Stimulated activated CD8-positive, alpha-beta memory T cell treated with anti-CD3 and anti-CD28 coated beads, Interleukin-4, amount 100 ng/mL, for 24 hours (primary cell): Measurements from ENCODE around the gene RRAGB.
"Not testable (repeated sequence)": the region's sequence is repeated elsewhere in the genome, so short reads cannot be mapped to it uniquely, and the experiment has no call there.

Experiments
- DNase-seq: peaks from one replicate; pipeline ENCODE4 v3.0.0-alpha.2; 2020; ENCODE audit warnings: low read depth

RRAGB gene

DNA sequence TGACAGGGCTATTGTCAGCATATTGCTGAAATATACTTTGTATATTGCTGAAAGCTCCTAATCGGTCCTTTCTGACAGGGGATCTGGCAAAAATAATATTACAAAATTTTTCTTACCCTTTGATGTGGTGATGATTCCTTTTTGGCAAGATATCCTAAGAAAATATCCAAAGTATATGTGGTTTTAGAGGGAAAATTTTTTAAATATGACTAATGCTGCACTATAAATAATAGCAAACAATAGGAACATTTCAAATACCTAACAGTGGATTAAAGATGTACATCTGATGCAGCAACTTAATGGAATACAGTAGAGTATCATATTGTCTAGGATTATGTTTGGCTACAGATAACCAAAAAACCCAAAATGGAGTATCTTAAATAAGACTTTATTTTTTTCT is 49.6 kb downstream of the RRAGB start:
- DNase-seq, result no peak

DNA sequence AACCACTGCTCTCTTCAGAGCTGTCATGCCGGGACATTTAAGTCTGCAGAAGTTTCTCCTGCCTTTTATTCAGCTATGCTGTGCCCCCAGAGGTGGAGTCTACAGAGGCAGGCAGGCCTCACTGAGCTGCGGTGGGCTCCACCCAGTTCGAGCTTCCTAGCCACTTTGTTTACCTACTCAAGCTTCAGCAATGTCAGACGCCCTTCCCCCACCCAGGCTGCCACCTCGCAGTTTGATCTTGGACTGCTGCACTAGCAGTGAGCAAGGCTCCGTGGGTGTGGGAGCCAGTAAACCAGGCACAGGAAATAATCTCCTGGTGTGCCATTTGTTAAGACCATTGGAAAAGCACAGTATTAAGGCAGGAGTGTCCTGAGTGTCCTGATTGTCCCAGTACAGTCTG is 56.9 kb downstream of the RRAGB start:
- not testable (repeated sequence) for DNase-seq

GRCh38 chrX:55777596-55777995 is 60.0 kb downstream of the RRAGB start:
- DNase-seq, result no peak

DNA sequence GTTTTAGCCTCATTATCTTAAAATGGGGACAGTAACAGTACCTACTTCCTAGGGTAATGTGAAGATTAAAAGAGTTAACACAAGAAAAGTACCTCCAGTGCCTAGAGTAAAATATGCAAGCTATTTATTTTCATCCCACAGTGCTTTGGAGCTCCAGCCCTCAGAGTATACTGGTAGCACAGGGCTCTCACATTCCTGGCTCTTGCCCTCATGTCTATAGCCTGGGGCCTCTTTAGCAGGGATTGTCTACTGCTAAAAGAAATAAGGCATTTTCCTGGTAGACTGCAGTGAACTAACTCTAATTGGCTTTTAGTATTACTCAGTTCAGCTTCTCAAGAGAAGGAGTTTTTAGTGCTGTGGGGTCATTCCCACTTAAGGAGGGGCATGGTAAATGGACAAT is 60.8 kb downstream of the RRAGB start:
- no peak for DNase-seq

DNA sequence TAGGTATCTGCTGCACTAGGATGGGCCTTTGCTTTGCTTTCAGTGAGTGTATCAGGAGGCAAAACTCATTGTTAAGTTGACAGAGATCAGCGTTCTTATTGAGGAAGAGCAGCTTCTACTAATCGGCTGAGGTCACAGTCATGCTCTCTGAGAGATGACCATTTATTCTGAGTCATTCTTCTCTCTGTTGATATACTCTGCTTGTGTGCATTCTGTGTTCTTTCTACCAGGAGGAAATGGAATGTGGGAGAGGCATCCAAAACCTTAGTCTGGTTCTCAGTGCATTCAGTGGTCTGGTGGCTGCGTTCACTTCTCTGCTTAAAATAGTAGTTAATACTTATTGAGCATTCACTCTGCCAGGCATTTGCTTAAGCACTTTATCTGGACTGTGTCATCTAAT is 66.2 kb downstream of the RRAGB start:
- DNase-seq, result no peak

DNA sequence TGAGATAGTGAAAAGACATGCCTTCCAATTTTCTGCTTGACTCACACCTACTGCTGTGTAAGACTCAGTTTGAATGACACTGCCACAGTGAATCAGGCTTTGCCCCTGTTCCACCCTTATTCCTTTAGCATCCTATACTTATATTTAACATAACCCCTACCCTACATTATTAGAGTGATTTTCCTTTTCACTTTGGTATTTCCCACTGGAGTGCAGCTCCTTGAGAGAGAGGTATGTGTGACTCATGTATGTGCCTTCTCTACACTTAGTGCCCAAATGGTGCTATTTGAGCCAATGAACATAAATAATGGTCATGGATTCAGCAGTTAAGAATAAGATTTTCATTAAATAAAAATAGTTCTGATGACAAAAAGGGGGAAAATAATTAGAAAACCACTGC is 69.5 kb downstream of the RRAGB start:
- DNase-seq, result no peak

DNA sequence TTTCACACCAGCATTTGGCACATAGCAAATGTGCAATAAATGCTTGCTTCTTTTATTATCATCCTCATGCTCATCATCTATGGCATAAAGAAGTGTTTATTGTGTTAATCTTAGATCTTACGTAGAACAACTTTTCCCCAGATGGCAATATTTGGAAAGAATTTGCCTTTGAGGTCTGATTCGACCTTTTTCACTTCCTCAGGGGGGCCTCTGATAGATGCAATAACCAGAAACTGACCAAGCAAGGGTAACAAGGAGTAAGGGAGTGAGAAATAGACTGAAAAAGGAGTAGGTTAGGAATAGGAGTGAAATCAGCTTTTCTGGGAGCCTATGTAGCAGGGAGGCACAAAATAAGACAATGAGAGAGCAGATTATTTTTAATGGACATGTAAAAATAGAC is 70.2 kb downstream of the RRAGB start:
- no peak for DNase-seq

DNA sequence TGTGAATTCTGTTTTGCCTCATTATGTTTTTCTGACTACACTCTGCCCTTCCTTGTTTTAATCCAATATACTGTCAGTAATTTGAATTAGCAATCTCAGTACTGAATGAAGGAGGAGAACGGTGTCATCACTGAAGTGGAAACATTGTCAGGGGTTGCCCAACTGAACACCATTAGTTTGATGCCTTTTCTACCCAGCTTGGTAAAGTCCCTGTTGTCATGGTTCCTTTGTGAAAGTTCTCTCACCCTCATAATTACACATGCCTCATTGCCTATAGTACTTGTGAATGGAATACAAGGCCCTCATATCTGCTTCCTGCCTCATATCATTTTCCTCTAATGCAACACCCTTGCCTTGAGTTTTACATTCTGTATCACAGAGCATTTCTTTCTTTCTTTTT is 76.9 kb downstream of the RRAGB start:
- DNase-seq, result no peak

- no peak for DNase-seq
Measured at GRCh38 chrX:55796496-55796895, 78.9 kb downstream of the RRAGB start.

DNA sequence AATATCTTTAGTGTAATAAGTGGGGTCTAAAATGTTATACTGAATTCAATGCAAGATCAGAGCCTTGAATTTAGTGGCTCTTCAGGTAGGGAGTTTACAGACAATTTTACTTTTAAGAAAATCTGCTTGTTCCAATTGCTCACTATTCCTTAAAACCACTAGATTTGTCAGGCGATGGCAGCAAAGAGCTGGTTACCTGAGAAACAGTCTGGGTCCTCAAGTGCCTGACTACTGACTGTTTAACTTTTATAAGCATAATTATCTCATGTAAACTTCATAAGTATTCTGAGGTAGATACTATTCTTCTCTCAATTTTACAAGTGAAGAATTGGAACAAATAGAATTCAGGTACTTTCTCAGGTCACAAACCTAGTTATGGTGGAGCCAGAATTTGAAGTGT is 84.3 kb downstream of the RRAGB start:
- DNase-seq, result no peak
